Measurements from ENCODE around the gene COL2A1.

Gene COL2A1

GRCh38 chr12:48033451-48033850, 29.2 kb upstream of the COL2A1 start:
- TF ChIP-seq ZNF548 (tag by site-specific recombination; IDR thresholded peaks at IDR 0.05) (no peak), ZNF211 (tag by site-specific recombination; IDR thresholded peaks at IDR 0.05; ENCODE audit: low read depth) (no peak), PRDM1 (tag by site-specific recombination; IDR thresholded peaks at IDR 0.05) (no peak), ZNF596 (tag by site-specific recombination; IDR thresholded peaks at IDR 0.05) (no peak), OVOL3 (tag by site-specific recombination; IDR thresholded peaks at IDR 0.05) (no peak), SCRT2 (tag by site-specific recombination; IDR thresholded peaks at IDR 0.05) (no peak), ZNF600 (tag by site-specific recombination; IDR thresholded peaks at IDR 0.05) (no peak), ZNF394 (tag by site-specific recombination; IDR thresholded peaks at IDR 0.05; ENCODE audit: borderline replicate concordance) (no peak), ZNF747 (tag by site-specific recombination; IDR thresholded peaks at IDR 0.05) (no peak), YY2 (tag by site-specific recombination; IDR thresholded peaks at IDR 0.05) (no peak), PATZ1 (tag by site-specific recombination; IDR thresholded peaks at IDR 0.05) (no peak), ZBTB21 (tag by site-specific recombination; IDR thresholded peaks at IDR 0.05) (no peak), SP2 (tag by site-specific recombination; IDR thresholded peaks at IDR 0.05) (no peak)
- Histone ChIP-seq H3K36me3 (ENCODE audit: control insufficient read depth in 2 of 2, insufficient read depth in 1 of 2, low read length in 2 of 2) (no peaks in the 10 kb centered on the region), H3K4me3 (ENCODE audit: low read depth, low read length) (no peak overlapping the region), H3K4me1 (ENCODE audit: control insufficient read depth, insufficient read depth, low read length) (peaks cover 16% of the 10 kb centered on the region), H3K9me3 (ENCODE audit: control insufficient read depth, insufficient read depth, low read depth, low read length) (no peaks in the 10 kb centered on the region), H3K27ac (ENCODE audit: extremely low read depth, low read depth, low read length) (no peak overlapping the region)
- CTCF ChIA-PET = no interaction called here
- POLR2A ChIA-PET = no interaction called here

GRCh38 chr12:48032597-48032996, 28.3 kb upstream of the COL2A1 start:
- Histone ChIP-seq H3K4me1 (ENCODE audit: control insufficient read depth, insufficient read depth, low read length) (peaks cover 16% of the 10 kb centered on the region), H3K4me3 (ENCODE audit: low read depth, low read length) (no peak overlapping the region), H3K36me3 (ENCODE audit: control insufficient read depth in 2 of 2, insufficient read depth in 1 of 2, low read length in 2 of 2) (no peaks in the 10 kb centered on the region), H3K9me3 (ENCODE audit: control insufficient read depth, insufficient read depth, low read depth, low read length) (no peaks in the 10 kb centered on the region), H3K27ac (ENCODE audit: extremely low read depth, low read depth, low read length) (no peak overlapping the region)
- POLR2A ChIA-PET = no interaction called here
- TF ChIP-seq ZNF692 (tag by site-specific recombination; IDR thresholded peaks at IDR 0.05) = 0 out of 2 replicates have a peak, but pooled peaks have one; percentile 53
- peak; percentile 35; the same call in 1 of the 2 replicates for TF ChIP-seq ZBTB17 (tag by site-specific recombination; IDR thresholded peaks at IDR 0.05)
- TF ChIP-seq ZNF677 (tag by site-specific recombination; IDR thresholded peaks at IDR 0.05) = no peak
- TF ChIP-seq ZNF658 (tag by site-specific recombination; IDR thresholded peaks at IDR 0.05) = no peak
- no peak for TF ChIP-seq ZNF701 (tag by site-specific recombination; IDR thresholded peaks at IDR 0.05)
- no peak for TF ChIP-seq ZNF140 (tag by site-specific recombination; IDR thresholded peaks at IDR 0.05)
- TF ChIP-seq ZNF19 (tag by site-specific recombination; IDR thresholded peaks at IDR 0.05; ENCODE audit: low read depth) = no peak
- CTCF ChIA-PET = interaction anchor here (1.8 kb wide), 1 partner anchor 17 kb away, joined by 5 read pairs; no protein-coding TSS in a partner anchor

Data from HEK293 (cell line).